SU-DHL-6 (cell line): ENCODE measurements around the gene TMEM220.

Experiments
- H2AFZ ChIP-seq: fragments of 200-600 bp; sonication (generic); 2 replicates; pipeline ENCODE4 v1.6.1; 2014; ENCODE audit warnings: low read depth, mild to moderate bottlenecking, moderate library complexity, mixed read lengths, antibody characterized with exemption, low read length; ENCODE audit not compliant: severe bottlenecking
- H3F3A ChIP-seq: fragments of 200-600 bp; shearing (Covaris generic); 2 replicates; pipeline ENCODE4 v1.6.0; 2016; ENCODE audit warnings: antibody characterized with exemption, mild to moderate bottlenecking; ENCODE audit not compliant: insufficient read depth
- H3K27ac ChIP-seq: fragments of 200-600 bp; sonication (generic); 2 replicates; pipeline ENCODE4 v1.5.1; 2016; ENCODE audit warnings: low read depth, mild to moderate bottlenecking, low read length, moderate library complexity, mixed read lengths
- H3K27me3 ChIP-seq: fragments of 200-600 bp; sonication (generic), shearing (Covaris generic); 2 replicates; pipeline ENCODE4 v1.6.0; 2014; ENCODE audit warnings: mild to moderate bottlenecking, low read length
- H3K36me3 ChIP-seq: fragments of 200-600 bp; sonication (generic); 2 replicates; pipeline ENCODE4 v1.6.1; 2014; ENCODE audit warnings: mild to moderate bottlenecking, low read length, mixed read lengths
- H3K4me2 ChIP-seq: fragments of 300-600, 200-600 bp; shearing (Covaris generic), sonication (generic); 2 replicates; pipeline ENCODE4 v1.6.0; 2014; ENCODE audit warnings: low read length, low read depth, mild to moderate bottlenecking; ENCODE audit not compliant: poor library complexity, severe bottlenecking
- H3K4me3 ChIP-seq: fragments of 200-600 bp; sonication (generic); 2 replicates; pipeline ENCODE4 v1.5.1; 2014; ENCODE audit warnings: antibody characterized with exemption, low read length, mild to moderate bottlenecking, mixed read lengths; ENCODE audit not compliant: insufficient read depth, poor library complexity, severe bottlenecking
- H3K79me2 ChIP-seq: fragments of 200-600 bp; sonication (generic); 2 replicates; pipeline ENCODE4 v1.6.1; 2014; ENCODE audit warnings: mild to moderate bottlenecking, low read length, moderate library complexity; ENCODE audit not compliant: insufficient read depth
- H3K9ac ChIP-seq: fragments of 200-600 bp; sonication (generic); 2 replicates; pipeline ENCODE4 v1.7.0; 2014; ENCODE audit warnings: mild to moderate bottlenecking, low read length
- H3K9me2 ChIP-seq: fragments of 200-600 bp; sonication (generic); replicated peaks from 2 replicates; pipeline ENCODE4 v1.6.1; 2014; ENCODE audit warnings: low read length; ENCODE audit not compliant: insufficient read depth
- H3K9me3 ChIP-seq: fragments of 200-600 bp; sonication (generic); 2 replicates; pipeline ENCODE4 v1.6.1; 2014; ENCODE audit warnings: low read length, mixed read lengths; ENCODE audit not compliant: insufficient read depth
- H4K20me1 ChIP-seq: fragments of 200-600 bp; sonication (generic); 2 replicates; pipeline ENCODE4 v1.6.1; 2014; ENCODE audit warnings: low read depth, mild to moderate bottlenecking, antibody characterized with exemption, low read length, moderate library complexity, mixed read lengths
- EZH2phosphoT487 ChIP-seq: fragments of 200-600 bp; sonication (generic), shearing (Covaris generic); conservative IDR thresholded peaks from 2 replicates; pipeline ENCODE4 v1.6.1; 2018; ENCODE audit warnings: mild to moderate bottlenecking, antibody characterized with exemption, low read length, moderate library complexity, mixed read lengths
- TF ChIP-seq, protein P1 (sequence below): fragments of 200-600 bp; sonication (generic); IDR thresholded peaks from one replicate; pipeline ENCODE4 v1.5.1; 2017; ENCODE audit warnings: antibody characterized with exemption, mild to moderate bottlenecking, low read length, moderate library complexity; ENCODE audit not compliant: insufficient read depth, poor library complexity, severe bottlenecking

Gene TMEM220

DNA sequence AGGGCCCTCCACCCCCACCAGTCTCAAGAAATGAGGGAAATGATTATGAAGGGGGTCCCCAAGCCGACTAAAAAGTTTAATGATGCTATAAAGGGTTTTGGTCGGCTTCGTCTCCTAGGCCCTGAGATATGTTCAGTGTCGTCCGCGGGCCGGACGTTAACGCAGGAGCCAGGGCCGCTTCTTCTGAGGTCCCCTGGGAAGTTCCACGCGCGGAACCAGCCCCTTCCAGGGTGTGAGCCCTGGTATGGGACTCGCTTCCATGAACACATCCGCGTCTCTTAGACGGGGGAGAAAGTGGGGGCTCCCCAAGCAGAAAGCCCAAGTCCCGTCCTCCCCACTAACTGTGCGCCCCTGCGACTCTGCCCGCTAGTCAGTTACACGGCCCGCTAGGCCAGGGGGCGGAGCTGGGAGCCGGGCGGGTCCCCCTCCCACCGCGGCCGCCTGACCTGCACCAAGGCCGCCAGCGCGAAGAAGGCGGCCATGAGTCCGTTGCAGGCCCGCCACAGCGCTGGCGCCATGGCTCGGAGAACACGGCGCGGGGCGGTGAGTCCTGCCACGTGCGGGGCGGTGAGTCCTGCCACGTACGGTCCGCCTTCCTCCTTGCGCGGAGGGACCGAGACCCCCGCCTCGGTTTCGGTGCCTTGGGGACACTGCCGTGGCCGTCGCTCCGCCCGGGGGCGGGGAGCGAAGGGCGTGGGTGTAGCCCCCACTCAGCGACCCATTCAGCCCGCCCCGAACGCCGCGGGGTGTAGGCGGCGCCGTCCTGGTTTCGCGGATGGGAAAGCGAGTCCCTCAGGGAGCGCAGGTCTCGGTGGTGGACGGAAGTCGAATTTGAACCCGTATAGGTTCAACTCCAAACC is at the start of gene TMEM220:
TSS of gene TMEM220 (minus strand) at position 690 of the 860 bp plus-strand sequence. CDS start at position 518, 172 bp downstream.
- Histone ChIP-seq H3F3A (no peaks in the 10 kb centered on the region), H3K4me2 (peak within 1 kb of the TSS; percentile 3), H3K9me2 (no peaks in the 10 kb centered on the region), H3K36me3 (no peaks in the 10 kb centered on the region), H3K9ac (no peak within 1 kb of the TSS), H3K4me3 (no peak within 1 kb of the TSS), H3K79me2 (no peaks in the 10 kb centered on the region), H2AFZ (no peak within 1 kb of the TSS), H3K9me3 (no peaks in the 10 kb centered on the region), H4K20me1 (no peaks in the 10 kb centered on the region), H3K27me3 (no peaks in the 10 kb centered on the region), H3K27ac (no peak within 1 kb of the TSS)
- TF ChIP-seq EZH2phosphoT487 = no peak

DNA sequence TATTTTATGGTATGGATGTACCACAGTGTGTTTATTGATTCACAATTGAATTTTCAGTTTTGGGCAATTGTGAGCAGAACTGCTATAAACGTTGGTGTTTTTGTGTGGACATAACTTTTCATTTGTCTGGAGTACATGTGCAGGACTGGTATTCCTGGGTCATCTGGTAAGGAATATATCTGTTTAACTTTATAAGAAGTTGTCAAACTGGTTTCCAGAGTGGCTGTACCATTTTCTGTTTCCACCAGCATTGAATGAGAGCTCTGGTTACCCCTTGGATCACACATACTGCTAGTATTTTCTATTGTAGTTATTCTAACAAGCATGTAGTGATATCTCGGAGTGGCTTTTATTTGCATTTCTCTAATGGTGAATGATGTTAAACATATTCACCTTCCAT is 49.8 kb upstream of the TMEM220 start:
- no peaks in the 10 kb centered on the region for H4K20me1 ChIP-seq
- no peaks in the 10 kb centered on the region for H3K79me2 ChIP-seq
- H3K9me3 ChIP-seq = no peaks in the 10 kb centered on the region
- H3F3A ChIP-seq = no peaks in the 10 kb centered on the region
- no peaks in the 10 kb centered on the region for H3K36me3 ChIP-seq
- no peak overlapping the region for H3K9ac ChIP-seq
- TF ChIP-seq EZH2phosphoT487 = no peak
- TF ChIP-seq, protein P1, sequence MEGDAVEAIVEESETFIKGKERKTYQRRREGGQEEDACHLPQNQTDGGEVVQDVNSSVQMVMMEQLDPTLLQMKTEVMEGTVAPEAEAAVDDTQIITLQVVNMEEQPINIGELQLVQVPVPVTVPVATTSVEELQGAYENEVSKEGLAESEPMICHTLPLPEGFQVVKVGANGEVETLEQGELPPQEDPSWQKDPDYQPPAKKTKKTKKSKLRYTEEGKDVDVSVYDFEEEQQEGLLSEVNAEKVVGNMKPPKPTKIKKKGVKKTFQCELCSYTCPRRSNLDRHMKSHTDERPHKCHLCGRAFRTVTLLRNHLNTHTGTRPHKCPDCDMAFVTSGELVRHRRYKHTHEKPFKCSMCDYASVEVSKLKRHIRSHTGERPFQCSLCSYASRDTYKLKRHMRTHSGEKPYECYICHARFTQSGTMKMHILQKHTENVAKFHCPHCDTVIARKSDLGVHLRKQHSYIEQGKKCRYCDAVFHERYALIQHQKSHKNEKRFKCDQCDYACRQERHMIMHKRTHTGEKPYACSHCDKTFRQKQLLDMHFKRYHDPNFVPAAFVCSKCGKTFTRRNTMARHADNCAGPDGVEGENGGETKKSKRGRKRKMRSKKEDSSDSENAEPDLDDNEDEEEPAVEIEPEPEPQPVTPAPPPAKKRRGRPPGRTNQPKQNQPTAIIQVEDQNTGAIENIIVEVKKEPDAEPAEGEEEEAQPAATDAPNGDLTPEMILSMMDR = no peak
- no peak overlapping the region for H3K27ac ChIP-seq
- H3K27me3 ChIP-seq = no peaks in the 10 kb centered on the region
- no peak overlapping the region for H2AFZ ChIP-seq
- no peak overlapping the region for H3K4me3 ChIP-seq
- no peak overlapping the region for H3K4me2 ChIP-seq
- no peaks in the 10 kb centered on the region for H3K9me2 ChIP-seq

DNA sequence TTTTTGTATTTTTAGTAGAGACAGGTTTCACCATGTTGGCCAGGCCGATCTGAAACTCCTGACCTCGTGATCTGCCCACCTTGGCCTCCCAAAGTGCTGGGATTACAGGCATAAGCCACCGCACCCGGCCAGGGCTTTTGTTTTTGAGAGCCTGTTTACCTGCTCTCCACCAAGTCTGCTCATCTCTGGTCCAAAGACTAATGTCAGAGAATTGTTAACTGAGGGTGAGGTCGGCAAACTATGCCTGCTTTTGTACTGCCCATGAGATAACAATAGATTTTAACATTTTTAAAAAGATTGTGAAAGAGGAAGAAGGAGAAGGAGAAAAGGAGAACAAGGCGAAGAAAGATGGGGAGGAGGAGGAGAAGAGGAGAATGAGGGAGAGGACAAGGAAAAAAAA is 48.1 kb upstream of the TMEM220 start:
- no peak overlapping the region for H3K4me3 ChIP-seq
- no peak overlapping the region for H3K9ac ChIP-seq
- H3F3A ChIP-seq = no peaks in the 10 kb centered on the region
- no peak overlapping the region for H2AFZ ChIP-seq
- no peaks in the 10 kb centered on the region for H3K79me2 ChIP-seq
- no peak overlapping the region for H3K4me2 ChIP-seq
- no peak for TF ChIP-seq EZH2phosphoT487
- TF ChIP-seq, protein P1 = no peak
- H3K27ac ChIP-seq = no peak overlapping the region
- H3K9me3 ChIP-seq = no peaks in the 10 kb centered on the region
- H3K9me2 ChIP-seq = no peaks in the 10 kb centered on the region
- no peaks in the 10 kb centered on the region for H4K20me1 ChIP-seq
- H3K27me3 ChIP-seq = no peaks in the 10 kb centered on the region
- no peaks in the 10 kb centered on the region for H3K36me3 ChIP-seq

DNA sequence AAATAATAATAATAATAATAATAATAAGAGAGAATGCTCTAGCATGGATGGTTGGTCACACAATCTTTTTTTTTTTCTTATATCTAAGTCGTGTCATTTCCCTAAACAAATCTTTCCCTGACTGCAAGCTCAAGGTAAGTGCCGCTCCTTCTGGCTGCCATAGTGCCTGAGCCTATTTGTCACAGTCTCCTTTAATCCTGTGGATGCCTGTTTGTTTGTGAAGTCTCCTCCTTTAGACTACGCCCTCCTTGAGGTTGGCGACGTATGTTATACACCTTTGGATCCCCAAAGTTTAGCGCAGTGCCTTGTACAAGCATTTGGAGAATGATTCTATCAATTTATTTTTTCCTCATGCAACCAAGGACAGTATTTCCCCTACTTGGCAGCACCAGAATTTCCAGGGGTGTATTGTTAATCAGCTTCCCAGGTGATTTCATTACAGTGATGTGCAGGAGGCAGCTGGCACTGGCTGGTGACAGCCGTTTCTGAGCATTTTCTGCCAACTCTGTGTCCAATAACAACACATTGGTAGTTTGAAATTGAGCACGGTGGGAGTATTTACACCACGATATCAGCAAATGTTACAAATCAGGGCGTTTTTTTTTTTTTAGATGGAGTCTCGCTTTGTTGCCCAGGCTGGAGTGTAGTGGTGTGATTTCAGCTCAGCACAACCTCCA is 47.4 kb upstream of the TMEM220 start:
- H3F3A ChIP-seq = no peaks in the 10 kb centered on the region
- no peaks in the 10 kb centered on the region for H4K20me1 ChIP-seq
- no peak overlapping the region for H3K9ac ChIP-seq
- H3K9me3 ChIP-seq = no peaks in the 10 kb centered on the region
- H3K27me3 ChIP-seq = no peaks in the 10 kb centered on the region
- H3K4me2 ChIP-seq = no peak overlapping the region
- no peaks in the 10 kb centered on the region for H3K36me3 ChIP-seq
- TF ChIP-seq, protein P1 = no peak
- TF ChIP-seq EZH2phosphoT487 = no peak
- no peak overlapping the region for H3K27ac ChIP-seq
- no peak overlapping the region for H2AFZ ChIP-seq
- H3K79me2 ChIP-seq = no peaks in the 10 kb centered on the region
- no peak overlapping the region for H3K4me3 ChIP-seq
- no peaks in the 10 kb centered on the region for H3K9me2 ChIP-seq
